A549 treated with Hydrocortisone at 1 μM for 4 hours (cell line): ENCODE measurements around the gene TBC1D3G. TPM values are rescaled to one million over a fixed set of nuclear protein-coding genes. Genes with fewer than 3 reads are reported as not detected.

ENCODE experiments used
- total RNA-seq: library from RNA; stranded (reverse); fragments of 200-300 nt; extraction: Qiagen RNA extraction; gene quantifications from 5 replicates; pipeline ENCODE4 v1.2.3, GENCODE V29; 2022

The TBC1D3G gene
- total RNA-seq = not detected in 5 replicates

GRCh38 chr17:36323584-36323983, at the start of gene TBC1D3G:
Gene TBC1D3G (plus strand): TSS chr17:36323884. CDS start chr17:36325412, 1,528 bp downstream.

Other genes with a start within 250 kb of the TBC1D3G start
- not detected in 5 replicates for gene CCL3, start 233.7 kb upstream of the TBC1D3G start, total RNA-seq
- gene CCL4, start 220.1 kb upstream of the TBC1D3G start, total RNA-seq = not detected in 5 replicates
- 2.1 to 3.6 TPM (median 2.5 TPM) in 5 replicates for gene TBC1D3B, start 147.2 kb upstream of the TBC1D3G start, total RNA-seq
- not detected in 5 replicates for gene CCL3L1, start 127.1 kb upstream of the TBC1D3G start, total RNA-seq
- gene CCL4L2, start 112.8 kb upstream of the TBC1D3G start, total RNA-seq = not detected in 5 replicates
- 0.10 to 0.27 TPM (median 0.17 TPM) in 5 replicates for gene TBC1D3I, start 59.3 kb upstream of the TBC1D3G start, total RNA-seq
- not detected in 5 replicates for gene TBC1D3H, start 64.6 kb downstream of the TBC1D3G start, total RNA-seq
- 77.2 to 87.0 TPM (median 83.6 TPM) in 5 replicates for gene ZNHIT3, start 162.8 kb downstream of the TBC1D3G start, total RNA-seq
- gene MYO19, start 211.0 kb downstream of the TBC1D3G start, total RNA-seq = 51.9 to 59.2 TPM (median 57.1 TPM) in 5 replicates
- 22.5 to 32.3 TPM (median 23.4 TPM) in 5 replicates for gene PIGW, start 211.1 kb downstream of the TBC1D3G start, total RNA-seq
- 61.3 to 69.8 TPM (median 62.0 TPM) in 5 replicates for gene GGNBP2, start 221.0 kb downstream of the TBC1D3G start, total RNA-seq